PC-3 (cell line): ENCODE data around the gene OR5K4.

ENCODE experiments used
- CTCF ChIP-seq: fragments of 300-600 bp; sonication (generic); conservative IDR thresholded peaks from 2 replicates; pipeline ENCODE4 v1.5.1; 2017; ENCODE audit warnings: antibody characterized with exemption, low read depth, mild to moderate bottlenecking, low read length
- EZH2phosphoT487 ChIP-seq: fragments of 300-600 bp; sonication (generic); IDR thresholded peaks from 2 replicates; pipeline ENCODE4 v1.6.1; 2018; ENCODE audit warnings: mild to moderate bottlenecking, antibody characterized with exemption, low read length, borderline replicate concordance

- TF ChIP-seq CTCF (no peak), EZH2phosphoT487 (no peak)
Observed at GRCh38 chr3:98404010-98404409, 50.4 kb downstream of the OR5K4 start.
